ENCODE results near the gene RAE1.

The RAE1 gene

GRCh38 chr20:57389695-57390603 lies 38.9 kb downstream of the RAE1 start:
- no peak for DNase-seq

- DNase-seq: peak; percentile 76 to 79 (median 77)
Observed at GRCh38 chr20:57390604-57391438, 39.8 kb downstream of the RAE1 start, which contains the start of gene RBM38. Gene RBM38, plus strand, starts transcription at chr20:57391396. Its CDS starts 186 bp downstream, at chr20:57391582.

- DNase-seq: peak; percentile 28 to 79 (median 78)
Observed at GRCh38 chr20:57391439-57392301, 40.6 kb downstream of the RAE1 start.

GRCh38 chr20:57392512-57393271 lies 41.6 kb downstream of the RAE1 start:
- peak in 2 of 3 experiments; percentile 63 to 79 for DNase-seq

- DNase-seq: peak in 2 of 3 experiments; percentile 86 to 96
Observed at GRCh38 chr20:57393321-57394120, 42.5 kb downstream of the RAE1 start.

- peak in 2 of 3 experiments; percentile 42 to 54 for DNase-seq
Observed at GRCh38 chr20:57394121-57395082, 43.3 kb downstream of the RAE1 start.

- peak in 2 of 3 experiments; percentile 62 to 80 for DNase-seq
Observed at GRCh38 chr20:57395111-57395966, 44.3 kb downstream of the RAE1 start.

GRCh38 chr20:57396212-57396983 lies 45.3 kb downstream of the RAE1 start:
- DNase-seq: peak in 2 of 3 experiments; percentile 52 to 73

- DNase-seq: peak in 2 of 3 experiments; percentile 44 to 58
Observed at GRCh38 chr20:57396984-57397692, 46.1 kb downstream of the RAE1 start.

- DNase-seq: no peak
Observed at GRCh38 chr20:57397693-57398108, 46.6 kb downstream of the RAE1 start.

GRCh38 chr20:57398231-57398821 lies 47.3 kb downstream of the RAE1 start:
- DNase-seq: peak in 2 of 3 experiments; percentile 100

- DNase-seq: peak in 1 of 3 experiments; percentile 46
Observed at GRCh38 chr20:57398901-57399535, 48.0 kb downstream of the RAE1 start.

GRCh38 chr20:57399587-57400155 lies 48.6 kb downstream of the RAE1 start:
- DNase-seq: peak in 2 of 3 experiments; percentile 39 to 45

- no peak for DNase-seq
Observed at GRCh38 chr20:57400231-57400701, 49.2 kb downstream of the RAE1 start.

GRCh38 chr20:57400821-57401564 lies 49.9 kb downstream of the RAE1 start:
- peak in 2 of 3 experiments; percentile 76 to 77 for DNase-seq

Data from NCI-H1417 (cell line).